Caco-2 (cell line): ENCODE data around the gene TMC1. TPM values are rescaled to one million over a fixed set of nuclear protein-coding genes. Genes with fewer than 3 reads are reported as not detected.
"Not testable (repeated sequence)": the region's sequence is repeated elsewhere in the genome, so short reads cannot be mapped to it uniquely, and the experiment has no call there.

Source experiments
- BruUV-seq: library from RNA; stranded (reverse); fragments of 400-500 nt; replicated peaks from 2 replicates; lab custom pipeline; 2021; lab: Mats Ljungman, UMichigan
- CTCF ChIA-PET: fragments of 300-600 bp; sonication (Branson Sonifier 250); formaldehyde crosslinking; loops from one replicate; lab custom pipeline; 2022; ENCODE audit warnings: antibody characterized with exemption; lab: Charles Lee
- POLR2A ChIA-PET: fragments of 300-600 bp; sonication (Branson Sonifier 250); formaldehyde crosslinking; loops from one replicate; lab custom pipeline; 2022; ENCODE audit warnings: antibody characterized with exemption; lab: Charles Lee
- DNase-seq, 2 experiments: peaks; one replicate each; pipeline versions ENCODE4 v3.0.0 to v3.0.0-alpha.2; 2020 to 2022
- H3K27me3 ChIP-seq: replicated peaks from 2 replicates; pipeline ENCODE4 v1.6.0; 2011; ENCODE audit warnings: low read length; ENCODE audit not compliant: control insufficient read depth, insufficient read depth
- H3K36me3 ChIP-seq: 2 replicates; pipeline ENCODE4 v1.5.1; 2011; ENCODE audit warnings: low read length; ENCODE audit not compliant: control insufficient read depth, insufficient read depth
- H3K4me1 ChIP-seq: fragments of 250-450 bp; sonication (Bioruptor Pico); 2 replicates; pipeline ENCODE4 v1.5.1; 2020; ENCODE audit warnings: mild to moderate bottlenecking
- H3K4me3 ChIP-seq: 2 replicates; pipeline ENCODE4 v1.5.1; 2011; ENCODE audit warnings: low read depth, mild to moderate bottlenecking, control low read depth, low read length
- H3K9me3 ChIP-seq: fragments of 250-450 bp; sonication (Bioruptor Pico); 2 replicates; pipeline ENCODE4 v1.5.1; 2020; ENCODE audit warnings: mild to moderate bottlenecking, moderate library complexity
- H3K27ac Mint-ChIP-seq: one replicate; pipeline ENCODE4 v1.8.0; 2022; ENCODE audit warnings: mixed read lengths; ENCODE audit not compliant: unreplicated experiment
- H3K27me3 Mint-ChIP-seq: one replicate; pipeline ENCODE4 v1.8.0; 2022; ENCODE audit warnings: mixed read lengths; ENCODE audit not compliant: insufficient read depth, unreplicated experiment
- H3K36me3 Mint-ChIP-seq: one replicate; pipeline ENCODE4 v1.8.0; 2022; ENCODE audit warnings: mild to moderate bottlenecking, mixed read lengths; ENCODE audit not compliant: insufficient read depth, unreplicated experiment
- H3K4me1 Mint-ChIP-seq: one replicate; pipeline ENCODE4 v1.8.0; 2022; ENCODE audit warnings: low read depth, mixed read lengths; ENCODE audit not compliant: unreplicated experiment
- H3K4me3 Mint-ChIP-seq: one replicate; pipeline ENCODE4 v1.8.0; 2022; ENCODE audit warnings: mild to moderate bottlenecking, moderate library complexity, mixed read lengths; ENCODE audit not compliant: unreplicated experiment
- H3K9me3 Mint-ChIP-seq: one replicate; pipeline ENCODE4 v1.8.0; 2022; ENCODE audit warnings: mixed read lengths; ENCODE audit not compliant: unreplicated experiment
- intact Hi-C: fragments of 100-400 bp; cut with micrococcal nuclease; formaldehyde crosslinking; loops from one replicate; pipeline ENCODE4 v1.10.0; 2022; ENCODE audit not compliant: unreplicated experiment
- total RNA-seq: library from RNA; stranded (reverse); gene quantifications from 2 replicates; pipeline ENCODE4 v1.2.3, GENCODE V29; 2022
- TF ChIP-seq, protein P1 (sequence below), 2 experiments: fragments of 200-600 bp in 1 of 2; IDR thresholded peaks; 1 replicate in 1 of 2; 2 replicates in 1 of 2; pipeline versions ENCODE4 v1.5.1 to v1.8.0; 2011 to 2022; ENCODE audit warnings: antibody characterized with exemption in 1 of 2, control low read depth in 1 of 2, inconsistent platforms in 1 of 2, low read depth in 1 of 2, low read length in 1 of 2, mild to moderate bottlenecking in 1 of 2, moderate library complexity in 1 of 2; ENCODE audit not compliant: insufficient read depth in 1 of 2, severe bottlenecking in 1 of 2, unreplicated experiment in 1 of 2

Gene TMC1
- total RNA-seq, 1 experiment from 2014 or later = not detected

- peak overlapping the region; percentile 10 for H3K4me3 Mint-ChIP-seq
- H3K36me3 Mint-ChIP-seq = no peaks in the 10 kb centered on the region
- TF ChIP-seq, protein P1, sequence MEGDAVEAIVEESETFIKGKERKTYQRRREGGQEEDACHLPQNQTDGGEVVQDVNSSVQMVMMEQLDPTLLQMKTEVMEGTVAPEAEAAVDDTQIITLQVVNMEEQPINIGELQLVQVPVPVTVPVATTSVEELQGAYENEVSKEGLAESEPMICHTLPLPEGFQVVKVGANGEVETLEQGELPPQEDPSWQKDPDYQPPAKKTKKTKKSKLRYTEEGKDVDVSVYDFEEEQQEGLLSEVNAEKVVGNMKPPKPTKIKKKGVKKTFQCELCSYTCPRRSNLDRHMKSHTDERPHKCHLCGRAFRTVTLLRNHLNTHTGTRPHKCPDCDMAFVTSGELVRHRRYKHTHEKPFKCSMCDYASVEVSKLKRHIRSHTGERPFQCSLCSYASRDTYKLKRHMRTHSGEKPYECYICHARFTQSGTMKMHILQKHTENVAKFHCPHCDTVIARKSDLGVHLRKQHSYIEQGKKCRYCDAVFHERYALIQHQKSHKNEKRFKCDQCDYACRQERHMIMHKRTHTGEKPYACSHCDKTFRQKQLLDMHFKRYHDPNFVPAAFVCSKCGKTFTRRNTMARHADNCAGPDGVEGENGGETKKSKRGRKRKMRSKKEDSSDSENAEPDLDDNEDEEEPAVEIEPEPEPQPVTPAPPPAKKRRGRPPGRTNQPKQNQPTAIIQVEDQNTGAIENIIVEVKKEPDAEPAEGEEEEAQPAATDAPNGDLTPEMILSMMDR (IDR thresholded peaks at IDR 0.05; ENCODE audit: insufficient read depth in 1 of 2, low read depth in 1 of 2, low read length in 1 of 2, severe bottlenecking in 1 of 2, unreplicated experiment in 1 of 2) = no peak
- no peaks in the 10 kb centered on the region for H3K36me3 ChIP-seq
- H3K4me1 Mint-ChIP-seq = peaks cover 27% of the 10 kb centered on the region
- peak overlapping the region; percentile 69 for H3K27ac Mint-ChIP-seq
- H3K4me3 ChIP-seq = no peak overlapping the region
- no TSS peak for BruUV-seq
- no peaks in the 10 kb centered on the region for H3K9me3 Mint-ChIP-seq
- no peaks in the 10 kb centered on the region for H3K27me3 Mint-ChIP-seq
- ChIA-PET POLR2A (interaction anchor here (0.6 kb wide), 1 partner anchor 9 kb away, joined by 3 read pairs; no protein-coding TSS in a partner anchor), CTCF (no interaction called here)
- DNase-seq = no peak
- H3K27me3 ChIP-seq = no peaks in the 10 kb centered on the region
- no peaks in the 10 kb centered on the region for H3K9me3 ChIP-seq
- no peaks in the 10 kb centered on the region for H3K4me1 ChIP-seq
- intact Hi-C loops = no loop called here
Observed at GRCh38 chr9:72540348-72540873, 19.0 kb downstream of the TMC1 start.

DNA sequence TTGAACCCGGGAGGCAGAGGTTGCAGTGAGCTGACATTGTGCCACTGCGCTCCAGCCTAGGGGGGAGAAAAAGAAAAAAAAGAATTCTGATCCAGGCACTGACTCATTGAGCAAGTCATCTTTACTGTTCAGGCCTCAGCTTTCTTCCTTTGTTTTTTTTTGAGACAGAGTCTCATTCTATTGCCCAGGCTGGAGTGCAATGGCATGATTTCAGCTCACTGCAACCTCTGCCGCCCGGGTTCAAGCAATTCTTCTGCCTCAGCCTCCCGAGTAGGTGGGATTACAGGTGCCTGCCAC, 21.1 kb downstream of the TMC1 start:
- H3K27me3 Mint-ChIP-seq, H3K27me3 ChIP-seq: not testable (repeated sequence)

DNA sequence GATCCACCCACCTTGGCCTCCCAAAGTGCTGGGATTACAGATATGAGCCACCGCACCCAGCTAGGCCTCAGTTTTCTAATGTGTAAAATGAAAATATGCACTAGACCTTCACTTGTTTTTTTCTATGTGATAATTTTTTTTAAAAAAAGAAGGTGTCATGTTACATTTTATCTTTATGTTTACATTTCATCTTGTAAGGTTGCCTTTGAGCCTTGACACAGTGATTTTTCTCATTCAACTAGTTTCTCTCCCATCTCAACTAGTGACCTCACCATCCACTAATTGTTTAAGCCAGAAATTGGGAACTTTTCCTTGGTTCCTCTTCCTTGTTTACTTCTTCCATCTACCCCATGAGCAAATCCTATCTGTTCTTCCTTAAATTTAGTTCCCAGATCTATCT, 21.5 kb downstream of the TMC1 start:
- no peaks in the 10 kb centered on the region for H3K27me3 Mint-ChIP-seq

More for the DNA sequence above, 21.1 kb downstream of the TMC1 start:
- H3K27ac Mint-ChIP-seq, H3K4me3 ChIP-seq, H3K9me3 ChIP-seq, H3K36me3 ChIP-seq, DNase-seq, H3K4me3 Mint-ChIP-seq, H3K36me3 Mint-ChIP-seq, POLR2A ChIA-PET, intact Hi-C loops, BruUV-seq, H3K4me1 ChIP-seq, H3K9me3 Mint-ChIP-seq, CTCF ChIA-PET: not testable (repeated sequence)
- peaks cover 27% of the 10 kb centered on the region for H3K4me1 Mint-ChIP-seq

More for the DNA sequence above, 21.5 kb downstream of the TMC1 start:
- Histone ChIP-seq H3K4me1 (no peaks in the 10 kb centered on the region), H3K27me3 (no peaks in the 10 kb centered on the region), H3K4me3 (no peak overlapping the region), H3K36me3 (no peaks in the 10 kb centered on the region), H3K9me3 (no peaks in the 10 kb centered on the region)
- ChIA-PET POLR2A (no interaction called here), CTCF (no interaction called here)
- Mint-ChIP-seq H3K9me3 (no peaks in the 10 kb centered on the region), H3K4me1 (peaks cover 27% of the 10 kb centered on the region), H3K27ac (no peak overlapping the region), H3K4me3 (no peak overlapping the region), H3K36me3 (no peaks in the 10 kb centered on the region)
- no TSS peak for BruUV-seq
- TF ChIP-seq, protein P1 (IDR thresholded peaks at IDR 0.05; ENCODE audit: insufficient read depth in 1 of 2, low read depth in 1 of 2, low read length in 1 of 2, severe bottlenecking in 1 of 2, unreplicated experiment in 1 of 2) = no peak
- no peak for DNase-seq
- intact Hi-C loops = no loop called here
